GM21515 (cell line): ENCODE results near the gene SLC22A23.
"Not testable (repeated sequence)": the region's sequence is repeated elsewhere in the genome, so short reads cannot be mapped to it uniquely, and the experiment has no call there.

Source experiments
- ATAC-seq: cut with Tn5 transposase; IDR thresholded peaks from one replicate; pipeline ENCODE4 v1.9.1; 2021; ENCODE audit not compliant: unreplicated experiment

SLC22A23 gene

DNA sequence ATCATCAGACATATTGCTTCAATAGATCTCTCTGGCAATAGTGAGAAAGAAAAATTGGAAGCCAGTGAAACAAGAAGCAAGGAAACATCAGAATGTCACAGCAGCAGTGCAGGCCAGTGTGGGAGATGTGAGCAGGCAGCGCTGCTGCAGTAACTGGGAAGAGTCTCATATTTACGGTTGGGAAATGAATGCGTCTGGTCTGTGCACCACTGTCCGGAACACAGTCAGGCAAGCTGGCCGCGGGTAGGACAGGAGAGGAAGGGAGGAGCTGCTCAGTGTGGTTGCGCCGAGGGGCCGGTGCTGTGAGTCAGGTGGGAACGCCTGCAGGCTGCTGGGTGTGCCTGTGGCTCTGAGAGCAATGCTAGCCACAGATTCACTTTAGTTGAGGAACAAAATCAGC, 204.5 kb downstream of the SLC22A23 start:
- no peak for ATAC-seq

DNA sequence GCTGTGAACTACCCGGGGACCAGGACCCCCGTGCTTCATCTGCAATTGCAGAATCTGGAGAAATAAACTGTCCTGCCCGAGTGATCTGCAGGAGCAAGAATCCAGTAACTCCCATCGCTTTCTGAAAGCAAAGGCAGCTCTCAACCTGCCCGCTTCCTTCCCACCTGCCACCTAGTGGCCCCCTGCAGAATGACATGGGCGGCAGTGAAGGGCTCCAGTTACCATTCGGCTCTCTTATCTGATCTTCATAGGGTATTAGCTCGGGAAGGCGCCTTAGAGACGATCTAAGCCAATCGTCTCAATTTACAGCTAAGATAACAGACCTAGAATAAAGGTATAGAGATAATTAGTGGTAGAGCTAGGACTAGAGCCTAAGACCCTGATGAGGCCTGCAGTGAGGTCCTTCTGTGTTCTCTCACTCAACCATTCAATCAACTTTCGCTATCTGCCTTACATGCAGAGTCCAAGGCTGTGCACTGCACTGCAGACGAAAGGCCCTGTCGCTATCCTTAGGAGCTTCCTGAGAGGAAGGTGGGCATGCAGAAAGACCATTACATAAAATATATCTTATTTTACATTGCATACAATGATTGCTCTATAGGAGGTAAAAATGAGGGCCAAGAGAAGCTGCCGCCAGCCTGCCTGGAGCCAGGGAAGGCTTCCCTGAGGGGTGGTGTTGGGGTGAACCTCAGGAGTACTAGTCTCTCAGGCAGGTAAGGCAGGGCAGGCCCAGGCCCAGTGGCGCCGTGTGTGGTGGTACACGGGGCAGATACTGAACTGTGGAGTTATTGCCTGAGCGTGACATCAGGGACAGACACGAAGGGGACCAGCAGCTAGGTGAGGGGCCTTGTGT, 205.2 kb downstream of the SLC22A23 start:
- no peak for ATAC-seq

DNA sequence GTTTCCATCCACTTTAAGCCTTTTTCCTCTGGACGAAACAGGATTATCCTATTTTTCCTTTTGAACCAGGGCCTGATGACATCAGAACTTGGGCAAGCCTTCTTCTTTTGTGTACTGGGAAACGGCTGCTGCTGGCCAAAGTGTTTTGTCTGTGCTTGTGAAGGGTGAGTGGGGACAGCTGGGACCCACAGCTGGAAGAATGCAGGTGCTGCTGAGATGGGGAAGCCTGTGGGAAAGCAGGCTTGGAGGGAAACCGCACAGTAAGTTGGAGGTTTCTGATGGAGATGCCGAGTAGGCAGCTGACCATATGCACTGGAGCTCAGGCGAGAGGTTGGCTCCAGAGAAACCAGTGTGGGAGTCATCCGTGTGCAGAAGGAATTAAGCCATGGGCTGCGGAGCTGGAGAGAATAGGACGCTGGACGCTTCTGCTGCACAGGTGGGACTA, 206.6 kb downstream of the SLC22A23 start:
- no peak for ATAC-seq

DNA sequence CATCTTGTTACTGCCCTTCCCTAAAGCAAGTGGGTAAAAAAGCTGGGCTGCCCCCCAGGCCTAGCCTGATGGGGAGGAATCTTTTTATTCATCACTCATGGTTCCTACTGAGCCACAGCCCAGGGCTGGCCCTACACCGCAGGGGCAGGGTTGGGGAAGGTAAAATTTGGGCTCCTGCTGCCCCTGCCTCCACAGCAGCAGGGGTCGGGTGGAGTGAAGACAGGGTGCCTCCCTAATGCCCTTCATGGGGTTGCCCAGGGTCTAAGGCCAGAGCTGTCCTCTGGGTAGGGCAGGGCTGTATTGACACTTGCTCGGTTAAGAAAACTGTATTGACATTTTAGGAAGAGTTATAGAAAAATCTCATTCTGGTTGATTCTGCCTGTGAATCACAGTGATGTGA, 207.0 kb downstream of the SLC22A23 start:
- no peak for ATAC-seq

GRCh38 chr6:3247255-3248146, 209.3 kb downstream of the SLC22A23 start:
- no peak for ATAC-seq

DNA sequence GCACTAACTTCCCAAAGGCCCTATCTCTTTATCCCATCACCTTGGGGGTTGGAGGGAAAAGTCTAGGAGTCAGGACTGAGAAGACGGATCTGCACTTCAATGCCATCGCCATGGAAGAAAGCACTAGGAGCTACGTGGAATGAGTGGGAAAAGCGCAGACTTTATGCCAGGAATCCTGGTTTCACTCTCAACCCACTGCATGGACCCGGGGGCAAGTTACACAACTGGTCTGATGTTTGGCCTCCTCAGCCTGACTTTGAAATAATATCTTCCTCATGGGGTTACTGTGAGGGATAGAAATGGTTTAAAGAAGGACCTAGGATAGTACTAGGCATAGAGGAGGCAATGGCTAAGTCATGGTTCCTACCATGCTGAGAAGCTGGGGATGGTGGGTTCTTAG, 211.6 kb downstream of the SLC22A23 start:
- ATAC-seq = no peak

GRCh38 chr6:3244832-3245161, 212.1 kb downstream of the SLC22A23 start:
- not testable (repeated sequence) for ATAC-seq

DNA sequence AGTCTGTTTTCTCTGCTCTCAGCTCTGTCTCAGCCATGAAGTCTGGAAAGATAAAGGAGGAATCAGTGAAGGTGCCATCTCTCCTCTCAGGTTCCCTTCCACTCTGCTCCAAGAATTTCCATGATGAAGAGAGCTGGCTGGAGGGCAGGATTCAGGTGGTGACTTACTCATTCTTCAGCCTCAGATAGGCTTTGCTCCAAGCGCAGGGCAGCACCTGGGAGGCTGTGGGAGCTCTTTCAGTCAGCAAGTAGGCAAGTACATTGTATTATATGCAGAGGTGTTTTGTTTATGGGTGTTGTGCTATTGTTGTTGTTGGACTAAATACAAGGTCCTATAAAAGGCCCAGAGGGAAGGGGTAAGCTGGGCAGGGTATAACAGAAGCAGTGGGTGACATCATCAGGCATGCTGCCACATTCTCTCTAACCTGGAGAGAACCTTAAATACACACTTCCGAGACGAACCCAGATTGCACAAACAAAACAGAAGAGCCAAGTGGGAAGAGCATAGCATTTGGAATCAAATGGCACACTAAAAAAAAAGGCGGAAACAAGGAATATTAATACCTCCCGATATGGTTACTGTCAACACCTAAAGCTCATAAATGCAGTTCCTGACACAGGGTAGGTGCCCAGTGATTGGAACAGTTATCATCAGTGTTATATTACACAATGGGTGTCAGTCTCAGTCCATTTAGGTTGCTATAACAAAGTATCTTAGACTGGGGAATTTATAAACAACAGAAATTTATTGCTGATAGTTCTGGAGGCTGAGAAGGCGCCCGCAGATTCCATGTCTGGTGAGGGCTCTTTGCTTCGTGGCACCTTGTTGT, 212.6 kb downstream of the SLC22A23 start:
- ATAC-seq = no peak

DNA sequence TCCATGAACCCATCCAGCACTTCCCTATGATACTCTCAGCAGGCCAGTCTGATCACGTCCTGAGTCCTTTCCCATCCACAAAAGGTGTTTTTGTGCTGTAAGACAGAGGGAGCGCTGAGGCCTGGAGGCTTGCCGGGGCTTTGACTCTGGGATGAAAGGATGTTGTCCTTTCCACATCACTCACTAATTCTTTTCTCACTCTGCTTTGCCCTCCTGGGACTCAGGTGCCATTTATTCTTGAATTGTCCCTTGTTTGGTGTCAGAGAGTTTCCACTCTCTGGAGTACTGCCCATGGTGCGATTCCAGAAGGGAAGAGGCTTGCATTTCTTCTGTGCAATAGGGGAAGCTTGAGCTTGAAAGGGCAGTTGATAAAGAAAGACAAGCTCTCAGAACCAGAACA, 214.1 kb downstream of the SLC22A23 start:
- ATAC-seq = no peak

- ATAC-seq = not testable (repeated sequence)
Observed at GRCh38 chr6:3241745-3242144, 215.1 kb downstream of the SLC22A23 start.

DNA sequence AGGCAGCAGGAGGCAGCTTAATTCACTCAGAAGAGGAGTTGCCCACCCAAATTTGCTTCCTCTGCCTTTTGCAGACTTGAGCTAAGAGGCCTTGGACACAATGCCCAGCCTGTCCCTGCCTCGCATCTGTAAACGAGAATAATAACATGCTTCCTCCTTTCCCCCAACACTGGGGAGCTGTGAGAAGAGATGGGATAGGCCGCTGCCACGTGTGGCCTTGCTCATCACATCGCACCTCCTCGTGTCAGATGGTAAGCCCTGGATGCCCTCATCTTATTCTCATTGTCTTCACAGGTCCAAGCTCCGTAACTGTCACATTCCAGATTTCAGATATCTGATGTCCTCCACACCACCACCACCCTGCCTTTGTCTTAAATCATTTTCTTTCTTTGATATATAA, 216.3 kb downstream of the SLC22A23 start:
- ATAC-seq = no peak

DNA sequence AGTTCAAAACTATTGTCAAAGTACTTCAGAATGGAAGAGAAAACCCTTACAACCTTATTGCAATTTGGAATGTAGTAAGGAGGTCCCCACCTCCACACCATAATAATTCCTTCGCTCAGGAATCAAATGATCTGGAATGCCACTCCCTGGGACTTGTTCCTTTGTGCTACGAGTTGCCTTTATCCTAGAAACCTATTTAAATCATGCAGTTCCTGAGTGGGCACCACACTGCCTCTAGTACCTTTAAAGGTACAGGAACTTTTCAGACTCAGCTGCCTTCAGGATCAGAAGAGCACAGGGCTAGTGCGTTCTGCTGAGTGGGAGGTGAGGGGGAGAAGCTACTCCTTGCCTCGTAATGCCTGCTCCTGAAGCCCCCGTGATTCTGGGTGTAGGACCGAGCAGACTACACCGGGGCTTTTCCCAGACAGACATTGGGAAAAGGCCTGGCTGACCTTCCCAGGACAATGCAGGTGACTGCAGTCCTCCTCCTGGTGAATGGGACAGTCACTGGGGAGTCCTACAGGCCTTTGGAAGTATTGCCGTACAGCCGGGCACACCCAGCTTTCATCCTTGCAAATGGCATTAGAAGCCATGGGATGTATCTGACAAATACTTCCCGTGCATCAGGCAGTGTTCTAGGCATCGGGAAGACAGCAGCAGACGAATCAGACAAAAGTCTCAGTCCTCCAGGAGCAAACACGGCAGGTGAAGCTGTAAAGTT, 217.6 kb downstream of the SLC22A23 start:
- no peak for ATAC-seq

DNA sequence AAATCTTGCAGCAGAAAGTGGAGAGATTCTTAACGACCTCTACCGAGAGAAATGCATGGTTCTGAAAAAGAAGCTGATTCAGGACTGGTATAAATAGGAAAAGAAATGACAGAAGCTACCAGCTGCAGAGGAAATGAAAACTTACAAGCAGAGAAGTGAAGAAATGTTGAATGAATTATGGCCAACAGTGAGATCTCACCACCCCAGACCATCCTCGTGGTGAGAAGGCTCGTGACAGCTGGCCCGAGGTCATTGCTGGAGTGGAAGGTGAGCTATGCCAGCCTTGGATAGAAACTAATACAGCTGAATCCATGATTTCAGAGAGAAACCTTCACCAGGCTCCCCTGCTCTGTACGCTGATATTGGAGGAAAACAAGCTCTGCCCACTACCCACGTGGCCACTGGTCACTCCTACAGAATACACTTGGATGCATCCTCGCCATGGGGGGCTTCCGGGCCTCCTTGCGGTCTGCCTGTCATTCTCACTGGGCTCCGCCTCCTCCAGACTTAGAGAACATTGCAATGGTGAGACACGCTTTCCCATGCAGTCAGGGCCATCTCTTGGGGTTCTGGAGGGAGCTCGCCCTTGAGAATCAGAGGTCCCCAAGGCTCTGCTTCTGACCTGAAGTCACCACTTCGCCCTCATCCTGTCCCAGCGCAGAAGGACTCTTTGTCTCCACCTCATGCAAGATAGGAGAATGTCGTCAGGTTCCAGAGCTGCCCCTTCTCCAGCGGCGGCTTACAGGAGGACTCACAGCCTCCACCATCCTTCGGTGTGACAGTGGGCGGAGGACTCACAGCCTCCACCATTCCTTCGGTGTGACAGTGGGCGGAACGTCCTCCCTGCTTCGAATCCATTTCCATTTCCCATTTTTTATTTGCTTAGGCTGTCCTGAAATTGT, 218.8 kb downstream of the SLC22A23 start:
- peak; percentile 55 for ATAC-seq

DNA sequence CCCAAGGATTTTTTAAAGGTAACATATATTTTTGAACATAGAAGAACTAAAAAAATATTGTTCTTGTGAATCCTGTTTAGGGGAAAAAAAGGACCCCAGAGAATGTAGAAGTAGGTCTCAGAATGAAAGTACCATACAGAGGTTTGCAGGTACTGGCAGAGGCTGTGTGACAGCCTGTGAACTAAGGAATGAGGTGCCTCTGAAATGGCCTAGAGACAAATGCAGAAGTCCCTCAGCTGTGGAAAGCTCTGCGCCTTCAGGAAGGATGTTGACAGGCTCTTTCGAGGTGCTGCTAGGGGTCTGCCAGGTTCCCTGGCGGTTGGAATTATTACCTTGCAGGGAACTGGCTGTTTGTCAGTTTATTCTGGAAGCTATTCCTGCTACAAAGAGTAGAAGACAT, 220.8 kb downstream of the SLC22A23 start:
- no peak for ATAC-seq

GRCh38 chr6:3235486-3235885, 221.4 kb downstream of the SLC22A23 start:
- no peak for ATAC-seq

DNA sequence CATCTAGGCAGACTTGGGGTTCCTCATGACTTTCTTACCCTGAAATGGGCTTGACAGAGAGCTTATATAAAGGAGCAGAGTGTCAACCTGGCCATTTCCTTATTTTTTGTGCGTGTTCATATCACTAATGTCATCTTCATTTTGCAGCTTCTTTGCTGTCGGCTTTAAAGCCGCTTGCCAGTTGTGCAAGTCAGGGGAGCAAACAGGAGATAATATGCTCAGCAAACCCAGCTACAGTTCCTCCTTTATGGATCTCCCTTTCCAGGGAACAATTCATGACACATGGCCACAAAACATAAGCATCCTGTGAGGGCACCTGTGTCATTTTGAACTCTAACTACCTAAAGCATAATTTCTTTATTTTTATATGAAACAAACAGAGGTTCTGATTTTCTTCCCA, 222.9 kb downstream of the SLC22A23 start:
- ATAC-seq = no peak

- no peak for ATAC-seq
Observed at GRCh38 chr6:3233321-3233720, 223.5 kb downstream of the SLC22A23 start.

DNA sequence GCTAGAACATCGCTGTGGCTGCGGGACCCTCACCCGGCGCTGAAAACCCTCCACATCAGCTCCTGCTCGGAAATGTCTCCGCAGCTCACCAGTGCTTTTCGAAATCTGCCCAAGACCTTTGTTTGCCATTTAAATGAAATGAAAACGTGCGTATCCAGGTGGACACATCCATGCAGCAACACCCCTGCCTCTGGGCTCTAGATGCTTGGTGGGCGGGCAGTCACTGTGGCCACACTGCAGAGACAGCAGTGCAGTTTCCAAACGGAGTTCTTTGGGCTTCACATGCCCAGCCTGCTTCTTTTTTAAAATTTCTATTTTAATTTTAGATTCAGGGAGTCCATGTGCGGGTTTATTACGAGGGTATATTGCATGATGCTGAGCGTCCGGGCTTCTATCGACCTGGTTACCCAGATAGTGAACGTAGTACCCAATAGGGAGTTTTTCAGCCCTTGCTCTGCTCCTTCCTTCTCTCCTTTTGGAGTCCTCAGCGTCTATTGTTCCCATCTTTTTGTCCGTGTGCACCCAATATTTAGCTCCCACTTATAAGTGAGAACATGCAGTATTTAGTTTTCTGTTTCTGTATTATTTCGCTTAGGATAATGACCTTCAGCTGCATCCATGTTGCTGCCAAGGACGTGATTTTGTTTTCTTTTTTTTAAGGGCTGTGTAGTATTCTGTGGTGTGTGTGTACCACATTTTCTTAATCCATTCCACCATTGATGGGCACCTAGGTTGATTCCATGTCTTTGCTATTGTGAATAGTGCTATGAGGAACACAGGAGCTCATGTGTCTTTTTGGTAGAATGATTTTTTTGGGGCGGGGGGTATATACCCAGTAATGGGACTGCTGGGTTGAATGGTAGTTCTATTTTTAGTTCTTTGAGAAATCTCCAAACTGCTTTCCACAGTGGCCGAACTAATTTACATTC, 224.6 kb downstream of the SLC22A23 start:
- ATAC-seq = no peak
